Measurements from ENCODE around the gene PHF3. TPM values are rescaled to one million over a fixed set of nuclear protein-coding genes. Genes with fewer than 3 reads are reported as not detected.

PHF3 gene
- total RNA-seq, 1 experiment from 2014 or later, result 46.6 TPM

DNA sequence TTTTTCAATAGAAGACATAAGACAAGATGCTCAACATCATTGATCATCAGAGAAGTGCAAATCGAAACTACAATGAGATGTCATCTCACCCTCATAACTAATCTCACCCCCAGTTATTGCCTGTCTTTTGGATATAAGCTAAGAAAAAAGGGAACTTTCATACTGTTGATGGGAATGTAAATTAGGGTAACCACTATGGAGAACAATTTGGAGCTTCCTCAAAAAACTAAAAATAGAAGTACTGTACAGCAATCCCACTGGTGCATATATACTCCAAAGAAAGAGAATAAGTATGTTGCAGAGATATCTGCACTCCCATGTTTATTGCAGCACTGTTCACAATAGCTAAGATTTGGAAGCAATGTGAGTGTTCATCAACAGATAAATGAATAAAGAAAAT is 26.4 kb upstream of the PHF3 start:
- H3K27ac Mint-ChIP-seq (ENCODE audit: unreplicated experiment), result no peak overlapping the region
- no peaks in the 10 kb centered on the region for H3K9me3 Mint-ChIP-seq (ENCODE audit: low read depth, unreplicated experiment)
- H3K27me3 Mint-ChIP-seq (ENCODE audit: unreplicated experiment), result no peaks in the 10 kb centered on the region
- H3K36me3 Mint-ChIP-seq (ENCODE audit: insufficient read depth, unreplicated experiment), result no peaks in the 10 kb centered on the region
- BruUV-seq (replicated peaks), result no TSS peak
- no peaks in the 10 kb centered on the region for H3K4me1 Mint-ChIP-seq (ENCODE audit: low read depth, unreplicated experiment)
- CTCF ChIA-PET, result interaction anchor here (0.6 kb wide), 1 partner anchor 26 kb away, joined by 3 read pairs; no protein-coding TSS in a partner anchor
- intact Hi-C loops (cut with micrococcal nuclease; ENCODE audit: unreplicated experiment), result no loop called here
- H3K4me3 Mint-ChIP-seq (ENCODE audit: low read depth, unreplicated experiment), result no peak overlapping the region
- TF ChIP-seq, protein P1, sequence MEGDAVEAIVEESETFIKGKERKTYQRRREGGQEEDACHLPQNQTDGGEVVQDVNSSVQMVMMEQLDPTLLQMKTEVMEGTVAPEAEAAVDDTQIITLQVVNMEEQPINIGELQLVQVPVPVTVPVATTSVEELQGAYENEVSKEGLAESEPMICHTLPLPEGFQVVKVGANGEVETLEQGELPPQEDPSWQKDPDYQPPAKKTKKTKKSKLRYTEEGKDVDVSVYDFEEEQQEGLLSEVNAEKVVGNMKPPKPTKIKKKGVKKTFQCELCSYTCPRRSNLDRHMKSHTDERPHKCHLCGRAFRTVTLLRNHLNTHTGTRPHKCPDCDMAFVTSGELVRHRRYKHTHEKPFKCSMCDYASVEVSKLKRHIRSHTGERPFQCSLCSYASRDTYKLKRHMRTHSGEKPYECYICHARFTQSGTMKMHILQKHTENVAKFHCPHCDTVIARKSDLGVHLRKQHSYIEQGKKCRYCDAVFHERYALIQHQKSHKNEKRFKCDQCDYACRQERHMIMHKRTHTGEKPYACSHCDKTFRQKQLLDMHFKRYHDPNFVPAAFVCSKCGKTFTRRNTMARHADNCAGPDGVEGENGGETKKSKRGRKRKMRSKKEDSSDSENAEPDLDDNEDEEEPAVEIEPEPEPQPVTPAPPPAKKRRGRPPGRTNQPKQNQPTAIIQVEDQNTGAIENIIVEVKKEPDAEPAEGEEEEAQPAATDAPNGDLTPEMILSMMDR (IDR thresholded peaks at IDR 0.05; ENCODE audit: unreplicated experiment), result no peak
- DNase-seq, result no peak

DNA sequence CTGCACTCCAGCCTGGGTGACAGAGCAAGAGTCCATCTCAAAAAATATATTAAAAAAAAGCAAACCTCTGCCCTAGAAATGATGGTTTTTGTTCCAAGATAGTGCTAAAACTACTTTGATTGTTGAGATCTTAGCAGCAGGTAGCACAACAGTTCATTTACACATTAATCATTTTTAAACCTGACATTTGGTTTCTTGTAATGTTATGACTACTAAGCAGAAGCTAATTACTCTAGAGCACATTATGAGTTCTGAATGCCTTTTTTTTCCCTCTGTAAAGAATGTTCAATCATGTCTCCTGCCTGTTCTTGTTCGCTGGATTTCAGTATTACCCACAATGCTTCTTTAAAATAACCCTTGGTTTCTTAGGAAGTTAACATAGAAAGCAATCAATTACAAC is 24.7 kb upstream of the PHF3 start:
- CTCF ChIA-PET, result no interaction called here
- Mint-ChIP-seq H3K36me3 (ENCODE audit: insufficient read depth, unreplicated experiment) (no peaks in the 10 kb centered on the region), H3K4me1 (ENCODE audit: low read depth, unreplicated experiment) (no peaks in the 10 kb centered on the region), H3K27me3 (ENCODE audit: unreplicated experiment) (no peaks in the 10 kb centered on the region), H3K27ac (ENCODE audit: unreplicated experiment) (no peak overlapping the region), H3K4me3 (ENCODE audit: low read depth, unreplicated experiment) (no peak overlapping the region), H3K9me3 (ENCODE audit: low read depth, unreplicated experiment) (no peaks in the 10 kb centered on the region)
- no TSS peak for BruUV-seq (replicated peaks)
- DNase-seq, result no peak
- TF ChIP-seq, protein P1 (IDR thresholded peaks at IDR 0.05; ENCODE audit: unreplicated experiment), result no peak
- intact Hi-C loops (cut with micrococcal nuclease; ENCODE audit: unreplicated experiment), result no loop called here

DNA sequence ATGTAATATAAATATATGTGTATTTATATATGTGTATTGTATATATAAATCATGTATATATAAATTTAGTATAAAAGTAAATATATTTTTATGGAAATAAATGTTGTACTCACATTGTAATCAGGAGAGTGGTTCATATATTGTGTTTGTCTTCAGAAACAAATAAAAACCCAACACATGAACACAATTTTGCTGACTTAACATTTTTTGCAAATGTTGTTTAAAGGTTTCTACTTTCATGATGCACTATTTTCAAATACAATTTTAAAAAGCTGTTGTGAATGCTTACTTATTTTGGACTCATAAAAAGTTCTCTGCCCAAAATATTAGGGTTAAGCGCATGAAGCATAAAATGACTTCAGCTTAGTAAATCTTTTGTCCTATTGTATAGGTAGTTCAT is 24.0 kb upstream of the PHF3 start:
- no peaks in the 10 kb centered on the region for H3K36me3 Mint-ChIP-seq (ENCODE audit: insufficient read depth, unreplicated experiment)
- intact Hi-C loops (cut with micrococcal nuclease; ENCODE audit: unreplicated experiment), result no loop called here
- no peak overlapping the region for H3K4me3 Mint-ChIP-seq (ENCODE audit: low read depth, unreplicated experiment)
- no peaks in the 10 kb centered on the region for H3K9me3 Mint-ChIP-seq (ENCODE audit: low read depth, unreplicated experiment)
- TF ChIP-seq, protein P1 (IDR thresholded peaks at IDR 0.05; ENCODE audit: unreplicated experiment), result no peak
- CTCF ChIA-PET, result interaction anchor here (0.6 kb wide), 1 partner anchor 24 kb away, joined by 4 read pairs; no protein-coding TSS in a partner anchor
- no peak for DNase-seq
- H3K4me1 Mint-ChIP-seq (ENCODE audit: low read depth, unreplicated experiment), result no peaks in the 10 kb centered on the region
- H3K27me3 Mint-ChIP-seq (ENCODE audit: unreplicated experiment), result no peaks in the 10 kb centered on the region
- H3K27ac Mint-ChIP-seq (ENCODE audit: unreplicated experiment), result no peak overlapping the region
- no TSS peak for BruUV-seq (replicated peaks)

DNA sequence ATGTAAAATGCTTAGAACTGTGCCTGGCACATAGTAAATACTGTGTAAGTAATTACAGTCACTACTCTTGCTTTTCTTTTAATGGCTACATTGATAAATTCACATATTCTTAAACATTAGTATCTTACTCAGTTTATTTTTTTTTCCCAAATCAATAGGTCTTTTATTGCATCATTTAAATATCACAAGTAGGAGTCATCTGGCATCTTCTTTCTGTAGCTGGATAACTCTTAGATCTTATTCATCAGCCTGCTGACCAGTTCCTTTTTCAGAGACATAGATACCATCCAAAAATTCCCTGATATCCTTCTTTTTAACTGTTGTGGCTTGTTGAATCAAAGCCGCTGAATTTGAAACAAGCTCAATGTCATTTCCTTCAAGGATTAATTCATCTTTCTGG is 20.0 kb upstream of the PHF3 start:
- Mint-ChIP-seq H3K36me3 (ENCODE audit: insufficient read depth, unreplicated experiment) (no peaks in the 10 kb centered on the region), H3K27me3 (ENCODE audit: unreplicated experiment) (no peaks in the 10 kb centered on the region), H3K27ac (ENCODE audit: unreplicated experiment) (no peak overlapping the region), H3K4me1 (ENCODE audit: low read depth, unreplicated experiment) (no peaks in the 10 kb centered on the region), H3K4me3 (ENCODE audit: low read depth, unreplicated experiment) (no peak overlapping the region), H3K9me3 (ENCODE audit: low read depth, unreplicated experiment) (no peaks in the 10 kb centered on the region)
- no peak for DNase-seq
- CTCF ChIA-PET, result no interaction called here
- no TSS peak for BruUV-seq (replicated peaks)
- intact Hi-C loops (cut with micrococcal nuclease; ENCODE audit: unreplicated experiment), result no loop called here
- TF ChIP-seq, protein P1 (IDR thresholded peaks at IDR 0.05; ENCODE audit: unreplicated experiment), result no peak

Data from Calu3 (cell line).